ENCODE data around the gene CDKAL1.

The CDKAL1 gene

GRCh38 chr6:21279619-21280018 lies 745.4 kb downstream of the CDKAL1 start:
- POLR2A ChIA-PET: no interaction called here
- no peak for DNase-seq (ENCODE audit: extremely low spot score)
- no peak for TF ChIP-seq ELF4 (IDR thresholded peaks at IDR 0.05)
- no peak for TF ChIP-seq L3MBTL2 (conservative IDR thresholded peaks at IDR 0.05)
- no peak for TF ChIP-seq FOXM1 (IDR thresholded peaks at IDR 0.05; ENCODE audit: borderline replicate concordance)
- TF ChIP-seq ZNF384 (IDR thresholded peaks at IDR 0.05): no peak
- TF ChIP-seq PKNOX1 (IDR thresholded peaks at IDR 0.05): no peak
- TF ChIP-seq SUZ12 (IDR thresholded peaks at IDR 0.05): no peak
- TF ChIP-seq SP1 (IDR thresholded peaks at IDR 0.05): no peak
- CTCF ChIA-PET: no interaction called here

GRCh38 chr6:21281366-21281765 lies 747.1 kb downstream of the CDKAL1 start:
- DNase-seq (ENCODE audit: extremely low spot score): no peak
- no peak for TF ChIP-seq ZNF384 (IDR thresholded peaks at IDR 0.05)
- no peak for TF ChIP-seq SP1 (IDR thresholded peaks at IDR 0.05)
- no peak for TF ChIP-seq SUZ12 (IDR thresholded peaks at IDR 0.05)
- no peak for TF ChIP-seq CTBP1 (IDR thresholded peaks at IDR 0.05; ENCODE audit: borderline replicate concordance)
- TF ChIP-seq HDGF (IDR thresholded peaks at IDR 0.05; ENCODE audit: borderline replicate concordance): no peak
- POLR2A ChIA-PET: no interaction called here
- CTCF ChIA-PET: no interaction called here
